ENCODE results near the gene EDN3.

Gene EDN3

DNA sequence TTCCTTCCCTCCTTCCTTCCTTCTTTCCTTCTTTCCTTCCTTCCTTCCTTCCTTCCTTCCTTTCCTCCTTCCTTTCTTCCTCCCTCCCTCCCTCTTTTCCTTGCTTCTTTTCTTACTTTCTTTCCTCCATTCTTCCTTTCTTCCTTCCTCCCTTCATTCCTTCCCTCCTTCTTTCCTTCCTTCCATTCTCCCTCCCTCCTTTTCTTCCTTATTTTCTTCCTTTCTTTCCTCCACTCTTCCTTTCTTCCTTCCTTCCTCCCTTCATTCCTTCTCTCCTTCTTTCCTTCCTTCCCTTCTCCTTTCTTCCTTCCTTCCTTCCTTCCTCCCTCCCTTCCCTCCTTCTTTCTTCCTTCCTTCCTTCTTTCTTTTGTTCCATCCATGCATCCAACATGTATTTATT, 35.1 kb upstream of the EDN3 start:
- no peak for DNase-seq (ENCODE audit: low read depth)
- TF ChIP-seq, protein P1, sequence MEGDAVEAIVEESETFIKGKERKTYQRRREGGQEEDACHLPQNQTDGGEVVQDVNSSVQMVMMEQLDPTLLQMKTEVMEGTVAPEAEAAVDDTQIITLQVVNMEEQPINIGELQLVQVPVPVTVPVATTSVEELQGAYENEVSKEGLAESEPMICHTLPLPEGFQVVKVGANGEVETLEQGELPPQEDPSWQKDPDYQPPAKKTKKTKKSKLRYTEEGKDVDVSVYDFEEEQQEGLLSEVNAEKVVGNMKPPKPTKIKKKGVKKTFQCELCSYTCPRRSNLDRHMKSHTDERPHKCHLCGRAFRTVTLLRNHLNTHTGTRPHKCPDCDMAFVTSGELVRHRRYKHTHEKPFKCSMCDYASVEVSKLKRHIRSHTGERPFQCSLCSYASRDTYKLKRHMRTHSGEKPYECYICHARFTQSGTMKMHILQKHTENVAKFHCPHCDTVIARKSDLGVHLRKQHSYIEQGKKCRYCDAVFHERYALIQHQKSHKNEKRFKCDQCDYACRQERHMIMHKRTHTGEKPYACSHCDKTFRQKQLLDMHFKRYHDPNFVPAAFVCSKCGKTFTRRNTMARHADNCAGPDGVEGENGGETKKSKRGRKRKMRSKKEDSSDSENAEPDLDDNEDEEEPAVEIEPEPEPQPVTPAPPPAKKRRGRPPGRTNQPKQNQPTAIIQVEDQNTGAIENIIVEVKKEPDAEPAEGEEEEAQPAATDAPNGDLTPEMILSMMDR (conservative IDR thresholded peaks at IDR 0.05; ENCODE audit: low read depth, low read length): no peak
- H3K4me3 ChIP-seq (ENCODE audit: low read length): no peak overlapping the region

DNA sequence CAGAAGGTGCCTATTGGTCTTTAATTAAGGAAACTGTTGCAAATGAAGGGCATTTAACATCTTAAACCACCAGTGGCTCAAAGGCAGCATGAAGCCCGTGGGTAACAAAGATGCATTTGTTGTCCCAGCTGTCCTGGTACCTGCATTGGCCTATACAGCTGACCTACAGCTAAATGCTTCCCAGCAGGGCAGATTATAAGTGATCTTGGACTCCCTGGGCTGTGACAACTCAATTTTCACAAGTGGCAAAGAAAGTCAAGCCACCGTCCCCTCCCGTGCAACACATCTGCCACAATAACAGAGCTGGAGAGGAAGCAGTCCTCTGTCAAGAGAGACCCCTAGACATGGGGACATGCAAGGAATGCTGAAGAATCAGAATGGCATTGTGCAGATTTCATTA, 31.5 kb upstream of the EDN3 start:
- no peak for DNase-seq (ENCODE audit: low read depth)
- no peak overlapping the region for H3K4me3 ChIP-seq (ENCODE audit: low read length)
- TF ChIP-seq, protein P1 (conservative IDR thresholded peaks at IDR 0.05; ENCODE audit: low read depth, low read length): no peak

DNA sequence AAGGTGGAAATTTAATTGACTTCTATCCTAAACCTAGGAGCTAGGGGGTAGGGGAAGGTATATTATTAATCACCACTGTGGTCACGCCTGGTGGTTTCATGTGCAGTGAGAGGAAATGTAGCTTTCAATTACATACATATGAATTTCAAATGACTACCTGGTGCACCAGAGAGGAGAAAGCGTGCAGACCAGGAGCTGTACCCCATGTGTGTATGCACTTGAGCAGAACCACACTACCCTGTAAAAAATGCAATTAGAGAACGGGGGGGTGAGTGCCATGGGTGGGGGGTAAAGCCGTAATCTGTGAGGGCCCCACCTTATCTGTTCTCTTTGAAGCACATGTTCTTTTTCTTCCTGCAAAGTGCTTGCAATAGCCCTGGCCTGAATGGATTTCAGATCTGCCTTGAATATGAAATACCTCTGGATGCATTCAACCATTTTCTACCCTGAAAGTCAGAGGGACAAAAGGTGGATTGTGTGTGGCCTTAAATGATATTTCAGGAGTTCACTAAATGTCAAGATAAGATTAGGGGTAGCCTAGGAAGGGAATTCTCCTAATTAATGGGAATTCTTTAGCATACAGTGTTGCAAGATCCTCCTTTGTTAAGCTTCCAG, 30.9 kb upstream of the EDN3 start:
- H3K4me3 ChIP-seq (ENCODE audit: low read length): no peak overlapping the region
- DNase-seq (ENCODE audit: low read depth): no peak
- TF ChIP-seq, protein P1 (conservative IDR thresholded peaks at IDR 0.05; ENCODE audit: low read depth, low read length): no peak

DNA sequence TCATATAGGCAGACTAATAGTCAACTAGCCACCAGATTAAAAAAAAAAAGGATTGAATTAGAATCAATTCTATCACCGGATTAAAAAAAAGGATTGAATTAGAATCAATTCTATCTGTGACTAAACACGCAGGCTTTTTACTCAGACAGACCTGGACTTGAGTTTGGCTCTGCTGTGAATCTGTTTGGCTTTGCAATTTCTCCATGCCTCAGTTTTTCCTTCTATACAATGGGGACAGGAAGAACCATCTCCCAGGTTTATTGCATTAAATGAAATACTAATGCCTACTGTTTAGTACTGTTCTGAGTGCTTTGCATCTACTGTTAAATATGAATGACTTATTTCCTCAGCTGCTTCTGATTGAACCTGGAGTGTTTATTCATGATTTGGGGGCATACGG, 30.0 kb upstream of the EDN3 start:
- TF ChIP-seq, protein P1 (conservative IDR thresholded peaks at IDR 0.05; ENCODE audit: low read depth, low read length): no peak
- DNase-seq (ENCODE audit: low read depth): no peak

DNA sequence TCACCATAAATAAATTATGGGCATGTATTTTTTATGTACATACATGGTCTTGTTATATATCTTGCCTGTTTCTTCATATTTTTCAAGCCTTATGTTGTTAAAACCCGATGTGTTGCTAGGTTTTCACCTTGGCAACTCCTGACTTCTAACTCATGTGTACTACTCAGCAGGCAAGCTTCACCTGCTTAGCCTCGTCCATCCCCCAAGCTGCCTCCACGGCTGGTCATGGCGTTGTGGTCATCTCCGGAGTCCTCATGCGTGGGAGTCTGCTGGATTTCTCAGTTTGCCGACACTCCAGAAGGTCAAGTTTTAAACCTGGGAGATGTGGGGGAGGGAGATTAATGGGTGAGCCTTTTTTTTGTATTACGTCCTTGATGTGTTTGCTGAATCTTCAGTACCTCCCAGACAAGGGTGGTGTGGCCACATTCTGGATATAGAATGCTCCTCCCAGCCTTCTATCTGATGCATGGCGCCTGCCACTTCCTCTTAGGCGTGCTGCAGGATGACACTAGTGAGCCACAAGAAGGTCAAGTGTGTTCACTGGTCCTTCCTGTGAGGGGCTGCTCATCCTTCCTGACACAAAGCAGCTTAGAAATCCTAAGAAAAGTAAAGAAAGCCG, 26.6 kb upstream of the EDN3 start:
- TF ChIP-seq, protein P1 (conservative IDR thresholded peaks at IDR 0.05; ENCODE audit: low read depth, low read length): no peak
- H3K4me3 ChIP-seq (ENCODE audit: low read length): no peak overlapping the region
- DNase-seq (ENCODE audit: low read depth): no peak

More for the DNA sequence above, 30.0 kb upstream of the EDN3 start:
- no peak overlapping the region for H3K4me3 ChIP-seq (ENCODE audit: low read length)

DNA sequence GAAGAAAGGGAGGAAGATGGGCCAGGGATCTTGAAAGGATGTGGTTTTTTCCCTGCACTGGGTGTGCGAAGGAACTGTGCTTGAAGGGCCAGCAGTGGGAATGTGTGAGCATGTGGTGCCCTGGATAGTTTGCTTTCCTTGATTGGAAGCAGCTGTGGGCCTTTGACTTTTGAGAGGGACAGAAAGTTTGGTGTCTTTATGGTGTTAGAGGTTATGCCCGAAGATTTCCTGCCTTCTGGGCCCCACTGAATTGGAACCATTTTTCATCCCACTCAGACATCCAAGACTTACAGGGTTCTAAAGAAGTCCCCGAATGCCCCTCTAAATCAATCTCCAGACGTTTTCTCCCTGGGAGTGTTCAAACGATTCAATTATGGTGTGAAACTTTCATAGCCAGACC, 23.5 kb upstream of the EDN3 start:
- DNase-seq (ENCODE audit: low read depth): no peak
- TF ChIP-seq, protein P1 (conservative IDR thresholded peaks at IDR 0.05; ENCODE audit: low read depth, low read length): no peak
- no peak overlapping the region for H3K4me3 ChIP-seq (ENCODE audit: low read length)

DNA sequence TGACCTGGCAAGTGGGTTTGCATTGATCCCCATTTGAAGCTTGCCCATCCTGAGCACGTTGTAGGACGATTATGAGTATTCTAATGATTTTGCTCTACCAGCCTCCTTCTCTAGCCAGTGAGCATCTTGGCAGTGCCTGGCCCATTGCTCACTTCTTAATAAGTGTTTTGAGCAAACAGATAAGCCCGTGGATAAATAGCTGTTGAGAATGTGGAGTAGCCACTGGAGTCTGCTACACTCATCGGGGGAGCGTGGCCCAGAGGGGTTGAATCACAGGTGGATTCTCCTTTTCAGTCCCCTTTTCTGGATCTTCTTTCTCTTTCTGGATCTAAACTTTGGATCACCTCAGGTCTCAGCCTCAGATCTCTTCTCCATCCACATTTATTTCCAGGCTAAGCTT, 15.9 kb upstream of the EDN3 start:
- no peak overlapping the region for H3K4me3 ChIP-seq (ENCODE audit: low read length)
- TF ChIP-seq, protein P1 (conservative IDR thresholded peaks at IDR 0.05; ENCODE audit: low read depth, low read length): no peak
- no peak for DNase-seq (ENCODE audit: low read depth)

All from retinal pigment epithelial cell (primary cell).